Stimulated activated CD8-positive, alpha-beta memory T cell treated with anti-CD3 and anti-CD28 coated beads, Interleukin-2, amount 100 ng/mL, for 48 hours (primary cell): ENCODE results near the gene ADSS2.
"Not testable (repeated sequence)": the region's sequence is repeated elsewhere in the genome, so short reads cannot be mapped to it uniquely, and the experiment has no call there.

ENCODE experiments used
- DNase-seq, 2 donors: peaks; one replicate each; pipeline ENCODE4 v3.0.0-alpha.2; 2020; ENCODE audit warnings: low read depth in 2 of 2

ADSS2 gene

DNA sequence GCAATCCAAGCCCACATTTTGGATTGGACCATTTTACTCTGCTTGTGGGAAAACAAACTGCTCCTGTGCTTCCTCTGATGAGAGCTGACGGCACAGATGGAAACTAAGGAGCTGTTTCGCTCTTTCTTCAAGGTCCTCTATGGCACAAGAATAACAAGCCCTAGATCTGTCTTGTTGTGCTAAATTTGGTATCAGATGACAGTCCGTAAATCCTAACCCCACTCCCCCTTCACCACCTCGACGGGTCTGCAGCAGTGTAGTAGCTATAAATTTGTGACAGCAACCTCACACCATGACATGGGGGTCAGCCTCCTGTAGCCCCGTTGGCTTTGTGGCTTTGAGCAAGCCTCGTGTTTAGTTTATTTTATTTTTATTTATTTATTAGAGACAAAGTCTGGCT is 85.9 kb downstream of the ADSS2 start:
- DNase-seq: no peak

DNA sequence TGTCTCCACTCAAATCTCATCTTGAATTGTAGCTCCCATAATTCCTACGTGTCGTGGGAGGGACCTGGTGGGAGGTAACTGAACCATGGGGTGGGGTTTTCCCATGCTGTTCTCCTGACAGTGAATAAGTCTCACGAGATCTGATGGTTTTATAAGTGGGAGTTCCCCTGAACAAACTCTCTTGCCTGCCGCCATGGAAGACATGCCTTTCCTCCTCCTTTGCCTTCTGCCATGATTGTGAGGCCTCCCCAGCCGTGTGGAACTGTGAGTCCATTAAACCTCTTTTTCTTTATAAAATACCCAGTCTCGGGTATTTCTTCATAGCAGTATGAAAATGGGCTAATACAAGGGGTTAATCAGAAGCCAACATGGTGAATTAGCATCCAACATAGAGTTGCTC is 86.4 kb downstream of the ADSS2 start:
- not testable (repeated sequence) for DNase-seq

- no peak for DNase-seq
These were observed 89.2 kb downstream of the ADSS2 start for GRCh38 chr1:244362476-244362875.

- DNase-seq: no peak
These were observed 89.8 kb downstream of the ADSS2 start for GRCh38 chr1:244361764-244362473.
